GM18508 (cell line): Measurements from ENCODE around the gene CEP126.

Experiments used
- ATAC-seq: cut with Tn5 transposase; IDR thresholded peaks from one replicate; pipeline ENCODE4 v1.9.1; 2021; ENCODE audit warnings: moderate number of reproducible peaks; ENCODE audit not compliant: insufficient read depth, unreplicated experiment

Gene CEP126

GRCh38 chr11:102005306-102005705, 90.5 kb downstream of the CEP126 start:
- no peak for ATAC-seq

- no peak for ATAC-seq
Observed at GRCh38 chr11:102006835-102007566, 92.2 kb downstream of the CEP126 start.

GRCh38 chr11:102007567-102008437, 93.0 kb downstream of the CEP126 start:
- no peak for ATAC-seq

GRCh38 chr11:102010776-102011494, 96.1 kb downstream of the CEP126 start:
- no peak for ATAC-seq

GRCh38 chr11:102012946-102013345, 98.1 kb downstream of the CEP126 start:
- no peak for ATAC-seq

GRCh38 chr11:102014756-102015155, 99.9 kb downstream of the CEP126 start:
- no peak for ATAC-seq

GRCh38 chr11:102017026-102017425, 102.2 kb downstream of the CEP126 start:
- ATAC-seq: no peak

- ATAC-seq: no peak
Observed at GRCh38 chr11:102026217-102026616, 111.4 kb downstream of the CEP126 start.

- ATAC-seq: no peak
Observed at GRCh38 chr11:102026959-102027358, 112.1 kb downstream of the CEP126 start.

- ATAC-seq: no peak
Observed at GRCh38 chr11:102036757-102037156, 121.9 kb downstream of the CEP126 start.

- no peak for ATAC-seq
Observed at GRCh38 chr11:102046841-102047240, 132.0 kb downstream of the CEP126 start.

GRCh38 chr11:102047305-102047924, 132.6 kb downstream of the CEP126 start, which contains the start of gene CFAP300:
CFAP300 (plus strand) TSS chr11:102047437; CDS start chr11:102047471, 34 bp downstream.
- ATAC-seq: no peak
